ENCODE results near the gene JTB. TPM values are rescaled to one million over a fixed set of nuclear protein-coding genes. Genes with fewer than 3 reads are reported as not detected.

Gene JTB
- total and polyA plus RNA-seq, 9 of the 15 experiments (the other 6 are each of a cell fraction or from before 2014, with no cell fraction given): 24.7 to 308 (median 151) TPM

GRCh38 chr1:153933955-153934354 is 43.5 kb downstream of the JTB start:
- Histone ChIP-seq H3K27me3 (ENCODE audit: control insufficient read depth in 2 of 2, insufficient read depth in 2 of 2, low read length in 2 of 2) (no peaks in the 10 kb centered on the region), H4K20me1 (replicated peaks; ENCODE audit: control insufficient read depth, insufficient read depth, low read length) (no peaks in the 10 kb centered on the region), H3K27ac (ENCODE audit: extremely low read depth, low read depth, low read length) (no peak overlapping the region), H3K4me3 (no peak overlapping the region), H3K9me1 (ENCODE audit: control insufficient read depth, insufficient read depth, low read length) (no peaks in the 10 kb centered on the region), H3K79me2 (ENCODE audit: control insufficient read depth, insufficient read depth, low read length) (no peaks in the 10 kb centered on the region), H3K4me1 (replicated peaks in 1 of 2; ENCODE audit: control insufficient read depth in 2 of 2, insufficient read depth in 2 of 2, low read length in 2 of 2) (no peaks in the 10 kb centered on the region), H3K9me3 (replicated peaks; ENCODE audit: control insufficient read depth, insufficient read depth, low read depth, low read length) (no peaks in the 10 kb centered on the region), H3K9ac (ENCODE audit: insufficient read depth in 1 of 2, low read depth in 2 of 2, low read length in 2 of 2) (no peak overlapping the region), H3K4me2 (ENCODE audit: insufficient read depth, low read length) (no peak overlapping the region), H2AFZ (ENCODE audit: low read depth, low read length) (no peak overlapping the region), H3K36me3 (ENCODE audit: control insufficient read depth, insufficient read depth, low read length) (peaks cover 80% of the 10 kb centered on the region; the same call in 2 of the 3 replicates)
- in situ Hi-C loops (cut with MboI): no loop called here
- no TSS peak for BruUV-seq (replicated peaks)
- ChIA-PET POLR2A (interaction anchor here (1.1 to 1.7 kb wide), 4 partner anchors 9 to 12 kb away, joined by 5 to 7 read pairs (median 6); partner anchors contain the start of genes DENND4B and GATAD2B), CTCF (ENCODE audit: low intra/inter-chr PET ratio) (no interaction called here)
- intact Hi-C loops (cut with micrococcal nuclease): no loop called here
- ATAC-seq (no peak), DNase-seq (ENCODE audit: extremely low read depth in 1 of 4, low spot score in 3 of 4) (no peak), FAIRE-seq (no peak)
- TF ChIP-seq LEF1 (IDR thresholded peaks at IDR 0.05) (no peak), THAP12 (CRISPR knock-in tag; IDR thresholded peaks at IDR 0.05) (no peak), MAX (CRISPR knock-in tag; IDR thresholded peaks at IDR 0.05) (no peak), ZNF57 (CRISPR knock-in tag; IDR thresholded peaks at IDR 0.05) (no peak), THRAP3 (IDR thresholded peaks at IDR 0.05; ENCODE audit: borderline replicate concordance) (no peak), CBFB (CRISPR knock-in tag; IDR thresholded peaks at IDR 0.05) (no peak)
- WGBS (ENCODE audit: insufficient coverage, low coverage, missing lambda C conversion rate): 93% methylated on average over 11 of the region's 11 CpGs
